ENCODE results near the gene C4BPA.

- TF ChIP-seq POLR2AphosphoS5 (IDR thresholded peaks at IDR 0.05; ENCODE audit: low read depth, low read length) (no peak), REST (IDR thresholded peaks at IDR 0.05; ENCODE audit: insufficient read depth in 1 of 2, low read depth in 2 of 2, low read length in 2 of 2) (no peak), TAF1 (IDR thresholded peaks at IDR 0.05; ENCODE audit: borderline replicate concordance, insufficient read depth, low read length) (no peak)
These were observed 31.8 kb upstream of the C4BPA start for GRCh38 chr1:207072233-207072632.

All from PFSK-1 (cell line).